AML-193 (cell line): ENCODE measurements around the gene C4BPB.
A peak's percentile ranks its signal among the peaks of the same experiment; 100 is the strongest.

Experiments used
- DNase-seq, 2 experiments: peaks; one replicate each; lab custom pipeline; 2025; lab: John Stamatoyannopoulos, UW

The C4BPB gene

DNA sequence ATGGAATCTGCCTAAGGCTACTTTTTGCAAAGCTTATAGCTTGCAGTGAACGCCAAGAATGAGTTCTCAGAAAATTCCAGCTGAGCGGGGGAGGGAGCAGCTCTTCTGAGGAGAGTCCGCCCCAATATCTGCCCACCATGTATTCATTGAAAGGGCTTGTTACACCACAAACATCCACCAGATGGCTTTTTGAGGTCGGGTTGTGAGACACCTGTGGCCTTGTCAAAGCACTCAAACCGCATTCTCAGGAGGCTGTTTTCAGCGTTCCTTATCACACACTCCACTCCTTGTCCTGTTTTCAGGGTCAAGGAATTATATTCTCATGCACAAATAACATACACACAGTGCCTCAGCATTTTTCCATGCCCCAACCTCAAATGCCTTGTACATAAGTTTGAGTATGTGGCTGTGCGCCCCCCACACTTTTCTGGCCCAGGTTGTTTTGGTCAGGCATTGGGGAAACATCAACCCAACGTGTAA is 3.9 kb upstream of the C4BPB start:
- DNase-seq: peak; percentile 7 to 29

DNA sequence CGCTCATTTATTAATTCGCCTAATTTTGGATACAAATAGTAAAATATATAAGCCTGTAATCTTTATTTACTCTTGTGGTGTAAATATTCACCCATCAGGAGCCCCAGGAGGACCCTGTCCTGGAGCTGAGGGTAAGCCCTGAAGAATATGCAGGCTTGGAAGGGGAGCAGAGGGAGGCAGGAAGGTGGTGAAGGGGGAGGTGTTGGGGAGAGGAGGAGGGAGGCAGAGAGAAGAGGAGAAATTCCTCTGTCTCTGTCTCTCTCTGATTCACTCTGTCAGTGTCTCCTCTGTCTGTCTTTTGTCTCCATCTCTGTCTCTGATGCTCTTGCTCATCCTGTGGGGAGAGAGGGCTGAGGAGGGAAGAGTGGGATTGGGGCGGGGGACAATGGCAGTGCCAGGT is 2.8 kb upstream of the C4BPB start:
- DNase-seq: no peak

GRCh38 chr1:207088161-207088560 is 499 bp upstream of the C4BPB start:
- DNase-seq: no peak

DNA sequence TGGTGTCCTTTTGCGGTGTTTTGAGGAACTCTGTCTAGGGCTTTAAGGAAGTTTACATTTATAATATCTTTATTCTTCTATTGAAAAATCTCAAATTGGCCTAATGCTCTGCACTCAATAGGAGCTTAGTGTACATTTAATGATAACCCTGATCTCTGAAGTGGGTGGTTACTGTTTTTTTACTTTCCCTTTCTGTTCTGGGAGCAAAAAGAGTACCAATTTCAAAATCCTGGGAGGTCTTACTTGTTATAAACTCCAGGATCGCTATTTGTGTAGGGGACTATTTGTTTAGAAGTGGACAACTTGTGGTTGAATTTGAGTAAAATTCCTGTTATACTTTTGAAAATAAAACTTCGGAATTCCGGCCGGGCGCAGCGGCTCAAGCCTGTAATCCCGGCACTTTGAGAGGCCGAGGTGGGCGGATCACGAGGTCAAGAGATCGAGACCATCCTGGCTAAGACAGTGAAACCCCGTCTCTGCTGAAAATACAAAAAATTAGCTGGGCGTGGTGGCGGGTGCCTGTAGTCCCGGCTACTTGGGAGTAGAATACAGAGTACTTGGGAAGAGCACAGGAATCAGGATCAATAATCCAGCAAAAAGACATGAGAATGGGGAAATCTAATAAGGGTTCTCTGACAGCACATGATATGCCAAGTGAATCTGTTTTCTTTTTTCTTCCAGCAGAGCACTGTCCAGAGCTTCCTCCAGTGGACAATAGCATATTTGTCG is 1.1 kb downstream of the C4BPB start:
- no peak for DNase-seq

DNA sequence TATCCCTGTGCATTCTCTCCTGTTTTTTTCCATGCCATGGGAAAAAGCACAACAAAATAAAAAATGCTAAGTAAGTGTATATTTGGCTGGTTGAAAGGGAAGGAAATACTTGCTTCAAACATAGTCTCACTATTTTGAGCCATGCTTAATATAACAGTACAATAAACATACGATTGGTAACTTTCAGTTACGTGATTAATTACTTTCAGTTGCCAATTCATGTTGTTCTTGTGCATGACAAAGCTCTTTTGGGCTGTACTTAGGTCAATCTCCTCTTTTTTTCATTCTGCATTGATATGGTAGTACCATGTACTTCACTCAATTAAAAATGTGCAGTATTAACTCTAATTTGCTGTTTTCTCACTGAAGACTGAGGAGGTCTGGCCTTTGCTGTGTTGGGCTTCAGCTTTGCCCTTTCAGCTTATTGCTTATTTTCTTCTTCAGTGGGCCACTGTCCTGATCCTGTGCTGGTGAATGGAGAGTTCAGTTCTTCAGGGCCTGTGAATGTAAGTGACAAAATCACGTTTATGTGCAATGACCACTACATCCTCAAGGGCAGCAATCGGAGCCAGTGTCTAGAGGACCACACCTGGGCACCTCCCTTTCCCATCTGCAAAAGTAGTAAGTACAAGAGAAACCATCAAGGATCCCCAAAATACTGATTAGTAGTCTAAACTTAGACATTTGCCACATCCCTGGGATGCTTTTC is 2.7 kb downstream of the C4BPB start:
- DNase-seq: no peak

DNA sequence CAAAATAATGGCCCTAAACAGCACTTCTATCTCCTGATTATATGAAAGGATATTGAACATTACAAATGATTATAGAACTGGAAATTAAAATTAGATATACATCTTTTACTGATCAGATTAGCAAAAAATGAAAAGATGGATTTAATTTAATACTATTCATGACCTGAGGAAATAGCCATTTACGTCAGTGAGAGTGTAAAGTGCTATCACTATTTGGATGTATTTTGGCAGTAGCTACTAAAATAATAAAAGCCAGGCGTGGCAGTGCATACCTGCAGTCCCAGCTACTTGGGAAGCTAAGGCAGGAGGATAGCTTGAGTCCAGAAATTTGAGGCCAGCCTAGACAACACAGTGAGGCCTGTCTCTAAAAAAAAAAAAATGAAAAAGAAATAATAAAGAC is 5.3 kb downstream of the C4BPB start:
- no peak for DNase-seq

DNA sequence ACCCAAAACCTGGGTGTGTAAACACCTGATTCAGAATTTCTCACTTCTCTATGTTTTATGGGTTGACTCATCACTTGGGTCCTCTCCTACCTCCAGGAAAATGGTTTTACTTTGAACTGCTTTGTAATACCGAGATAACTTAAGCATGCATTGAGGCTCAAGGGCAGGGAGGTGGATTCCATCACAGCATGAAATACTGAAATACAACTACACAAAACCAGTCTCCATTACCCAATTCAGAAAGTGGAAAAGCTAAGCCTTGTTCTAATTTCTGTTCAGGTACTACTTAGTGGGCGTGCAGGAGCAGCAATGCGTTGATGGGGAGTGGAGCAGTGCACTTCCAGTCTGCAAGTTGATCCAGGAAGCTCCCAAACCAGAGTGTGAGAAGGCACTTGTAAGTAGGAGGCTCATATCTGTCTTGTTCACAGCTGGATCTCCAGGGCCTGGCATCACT is 9.2 kb downstream of the C4BPB start:
- DNase-seq: no peak

DNA sequence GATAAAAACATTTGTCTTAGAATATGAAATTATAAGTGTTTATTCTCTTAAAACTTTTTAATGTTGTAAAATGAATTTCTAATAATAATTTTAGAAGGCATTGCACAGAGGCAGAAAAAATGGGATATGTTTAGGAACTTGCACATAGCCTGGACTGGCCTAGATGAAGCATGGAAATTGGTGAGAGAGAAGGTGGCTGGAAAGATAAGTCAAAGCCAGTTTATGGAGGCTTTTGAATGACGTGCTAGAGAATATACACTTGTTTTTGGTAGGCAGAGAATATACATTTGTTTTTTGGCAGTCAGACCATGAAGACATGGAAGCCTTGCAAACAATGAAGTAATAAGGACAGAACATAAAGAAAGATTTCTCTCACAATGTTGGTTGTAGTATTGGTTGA is 13.1 kb downstream of the C4BPB start:
- DNase-seq: no peak

GRCh38 chr1:207102146-207102545 is 13.5 kb downstream of the C4BPB start:
- no peak for DNase-seq

GRCh38 chr1:207102659-207103058 is 14.0 kb downstream of the C4BPB start:
- no peak for DNase-seq

DNA sequence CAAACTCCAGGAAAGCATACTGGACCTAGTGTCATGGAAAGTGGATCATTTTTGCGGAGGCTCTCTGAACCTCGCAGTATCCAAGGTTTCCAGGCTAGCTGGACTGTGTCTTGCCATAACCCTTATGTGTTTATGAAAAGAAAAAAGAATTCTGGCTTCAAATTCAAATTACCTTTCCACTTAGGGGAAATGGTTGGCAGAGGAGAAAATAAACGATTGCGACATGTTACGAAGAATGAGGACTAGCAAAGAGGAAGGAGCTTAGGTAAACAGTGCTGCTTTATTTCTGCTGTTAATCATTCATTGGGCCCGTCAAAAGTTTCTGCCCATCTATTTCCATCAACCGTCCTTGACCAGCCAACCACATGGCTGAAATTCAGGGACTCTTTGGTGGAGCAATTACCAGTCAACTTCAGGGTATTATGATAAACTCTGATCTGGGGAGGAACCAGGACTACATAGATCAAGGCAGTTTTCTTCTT is 15.3 kb downstream of the C4BPB start, which contains the start of gene C4BPA:
TSS of gene C4BPA (plus strand) at position 342 of the 482 bp plus-strand sequence. CDS start 8,793 bp downstream, outside the sequence.
- DNase-seq: peak; percentile 42 to 43

DNA sequence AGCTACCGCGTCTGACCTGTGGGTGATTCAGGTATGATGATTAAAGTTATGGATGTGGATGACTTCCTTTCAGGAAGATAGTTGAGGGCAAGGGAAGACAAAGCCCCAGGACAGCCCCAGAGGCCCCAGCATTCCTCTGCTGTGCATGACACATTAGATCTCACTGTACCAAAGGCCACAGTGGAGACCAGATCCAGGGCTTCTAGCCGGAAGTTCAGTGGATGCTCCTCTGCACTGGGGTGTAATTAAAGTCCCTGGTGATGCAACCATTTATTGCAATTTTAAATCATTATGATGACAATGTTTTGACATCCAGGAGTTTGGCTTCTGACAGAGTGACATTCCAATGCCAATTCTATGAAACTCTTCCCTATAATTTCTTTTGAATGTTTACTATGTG is 20.3 kb downstream of the C4BPB start:
- no peak for DNase-seq

- DNase-seq: no peak
Measured at GRCh38 chr1:207112616-207113296, 24.1 kb downstream of the C4BPB start.

- no peak for DNase-seq
Measured at GRCh38 chr1:207115269-207115668, 26.6 kb downstream of the C4BPB start.

DNA sequence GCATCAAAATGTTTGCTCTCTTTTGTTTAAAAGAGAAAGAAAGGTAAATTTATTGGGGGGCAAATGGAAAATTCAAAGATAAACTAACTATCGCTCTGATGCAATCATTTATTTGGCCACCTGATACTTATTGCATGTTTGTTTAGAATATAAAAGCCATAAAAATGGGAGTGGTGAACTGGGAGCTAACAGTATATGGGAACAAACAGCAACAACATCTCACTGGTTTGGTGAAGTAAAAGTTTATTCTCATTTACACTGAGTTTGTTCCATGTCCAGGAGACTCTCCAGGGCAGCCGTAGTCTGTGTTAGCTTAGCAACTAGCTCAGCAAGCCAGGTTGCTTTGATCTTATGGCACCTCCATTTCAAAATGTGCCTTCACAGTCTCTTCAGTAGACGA is 35.7 kb downstream of the C4BPB start:
- no peak for DNase-seq

- DNase-seq: no peak
Measured at GRCh38 chr1:207128336-207128921, 39.8 kb downstream of the C4BPB start.

DNA sequence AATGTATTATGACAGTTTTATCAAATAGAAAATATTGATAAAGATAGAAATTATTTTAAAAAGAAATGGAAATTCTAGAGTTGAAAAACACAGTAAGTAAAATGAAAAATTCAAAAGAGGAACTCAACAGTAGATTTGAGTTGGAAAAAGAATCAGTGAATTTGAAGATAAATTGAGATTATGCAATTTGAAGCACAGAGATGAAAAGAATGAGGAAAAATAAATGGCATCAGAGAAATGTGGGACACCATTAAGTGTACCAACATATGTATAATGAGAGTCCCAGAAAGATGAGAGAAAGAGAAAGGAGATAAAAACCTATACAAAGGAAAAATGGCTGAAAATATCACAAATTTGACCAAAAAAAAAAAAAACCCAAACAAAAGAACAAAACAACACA is 40.4 kb downstream of the C4BPB start:
- no peak for DNase-seq

- no peak for DNase-seq
Measured at GRCh38 chr1:207130252-207131036, 41.8 kb downstream of the C4BPB start.

GRCh38 chr1:207131163-207131562 is 42.5 kb downstream of the C4BPB start:
- DNase-seq: no peak

- peak; percentile 66 to 67 for DNase-seq
Measured at GRCh38 chr1:207134581-207134980, 45.9 kb downstream of the C4BPB start.

DNA sequence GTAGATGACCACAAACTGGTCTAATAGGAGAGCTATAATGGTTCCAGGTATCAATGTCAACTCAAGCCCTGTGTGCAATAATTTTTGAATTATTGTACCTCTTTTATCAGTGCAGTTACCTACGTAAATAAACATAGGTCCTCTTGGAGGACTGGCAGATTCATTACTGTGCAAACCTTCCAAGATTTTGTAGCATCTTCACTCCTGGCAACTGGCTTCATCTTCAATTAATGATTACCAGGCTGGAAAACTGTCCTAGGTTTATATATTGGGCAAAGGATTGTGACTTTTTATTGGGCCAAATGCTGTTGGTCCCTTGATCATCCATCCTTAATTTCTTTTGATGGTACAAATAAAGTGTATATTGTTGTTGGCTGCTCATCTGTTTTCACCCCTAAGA is 51.0 kb downstream of the C4BPB start:
- DNase-seq: no peak
